NOMO-1 treated with DMSO at 0.1 percent for 48 hours (cell line): ENCODE measurements around the gene FGF14.

Experiments
- DNase-seq: peaks from one replicate; lab custom pipeline; 2025; ENCODE audit not compliant: unreplicated experiment; lab: John Stamatoyannopoulos, UW

The FGF14 gene

DNA sequence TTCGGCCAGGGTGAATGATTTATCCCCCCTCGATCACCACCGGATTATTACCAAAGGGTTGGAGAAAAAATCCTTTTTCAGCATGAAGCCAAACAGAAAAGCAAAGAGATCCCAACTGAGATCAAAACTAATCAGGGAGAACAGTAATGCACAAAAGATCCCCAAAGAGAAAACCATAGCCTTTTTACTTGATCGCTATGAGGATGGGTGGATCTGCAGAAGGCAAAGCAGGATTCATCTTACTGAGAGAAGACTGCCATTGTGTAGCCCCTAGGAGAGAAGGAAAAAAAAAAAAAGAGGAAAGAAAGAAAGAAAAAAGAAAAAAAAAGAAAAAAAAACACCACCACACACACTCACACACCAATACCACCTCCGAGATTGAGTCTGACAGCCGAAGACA, at the start of gene FGF14:
Gene FGF14 (minus strand): TSS at position 283 of the 400 bp plus-strand sequence.
- DNase-seq: no peak

DNA sequence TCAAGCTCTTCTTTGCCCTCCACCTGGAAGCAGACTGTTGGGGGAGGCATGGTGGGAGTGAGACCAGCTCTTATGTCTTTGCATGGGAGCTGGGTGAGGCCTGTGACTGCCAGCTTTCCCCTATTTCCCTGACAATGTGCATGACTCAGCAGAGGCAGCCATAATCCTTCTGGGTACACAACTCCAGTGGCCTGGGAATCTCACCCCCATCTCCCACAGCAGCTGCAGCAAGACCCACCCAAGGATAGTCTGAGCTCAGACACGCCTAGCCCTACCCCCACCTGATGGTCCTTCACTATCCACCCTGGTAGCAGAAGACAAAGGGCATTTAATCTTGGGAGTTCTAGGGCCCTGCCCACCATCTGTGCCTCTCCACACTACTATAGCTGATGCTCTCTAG, 41.4 kb upstream of the FGF14 start:
- no peak for DNase-seq

GRCh38 chr13:102441085-102441484, 39.2 kb upstream of the FGF14 start:
- DNase-seq: no peak

DNA sequence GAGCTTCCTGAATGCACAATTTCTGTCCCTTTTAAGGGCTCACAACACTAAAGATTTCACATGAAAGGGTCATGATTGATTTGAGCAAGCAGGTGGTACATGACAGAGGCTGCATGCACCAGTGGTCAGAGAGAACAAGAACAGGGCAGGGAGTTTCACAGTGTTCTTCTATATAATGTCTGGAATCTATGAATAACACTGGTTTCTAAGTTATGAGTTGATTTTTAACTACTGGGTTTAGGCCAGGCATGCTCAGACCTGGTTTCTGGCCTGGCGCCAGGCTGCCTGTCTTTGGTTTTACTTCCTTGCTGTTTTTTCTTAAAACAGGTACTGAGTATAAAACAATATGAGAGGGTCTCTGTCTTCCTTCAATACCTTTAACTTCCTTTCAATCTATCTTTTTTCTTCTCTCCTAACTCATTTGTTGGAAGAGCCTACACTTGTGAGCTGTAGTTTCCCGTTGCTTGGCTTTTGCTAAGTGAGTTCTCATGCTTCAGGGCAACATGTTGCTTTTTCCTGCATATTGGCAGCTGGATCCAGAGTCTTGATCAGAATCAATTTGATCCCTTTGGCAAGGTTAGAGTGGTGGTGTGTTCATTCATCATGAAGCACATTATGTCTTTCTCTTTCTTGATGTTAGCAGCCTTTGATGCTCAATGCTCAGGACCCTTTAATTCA, 38.5 kb upstream of the FGF14 start:
- no peak for DNase-seq

DNA sequence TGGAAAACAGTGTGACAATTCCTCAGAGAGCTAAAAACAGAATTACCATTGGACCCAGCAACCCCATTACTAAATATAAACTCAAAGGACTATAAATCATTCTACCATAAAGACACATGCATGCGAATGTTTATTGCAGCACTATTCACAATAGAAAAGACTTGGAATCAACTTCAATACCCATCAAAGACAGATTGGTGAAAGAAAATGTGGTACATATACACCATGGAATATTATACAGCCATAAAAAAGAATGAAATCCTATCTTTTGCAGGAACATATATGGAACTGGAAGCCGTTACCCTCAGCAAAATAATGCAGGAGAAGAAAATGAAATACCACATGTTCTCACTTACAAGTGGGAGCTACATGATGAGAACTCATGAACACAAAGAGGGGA, 20.8 kb upstream of the FGF14 start:
- DNase-seq: no peak

DNA sequence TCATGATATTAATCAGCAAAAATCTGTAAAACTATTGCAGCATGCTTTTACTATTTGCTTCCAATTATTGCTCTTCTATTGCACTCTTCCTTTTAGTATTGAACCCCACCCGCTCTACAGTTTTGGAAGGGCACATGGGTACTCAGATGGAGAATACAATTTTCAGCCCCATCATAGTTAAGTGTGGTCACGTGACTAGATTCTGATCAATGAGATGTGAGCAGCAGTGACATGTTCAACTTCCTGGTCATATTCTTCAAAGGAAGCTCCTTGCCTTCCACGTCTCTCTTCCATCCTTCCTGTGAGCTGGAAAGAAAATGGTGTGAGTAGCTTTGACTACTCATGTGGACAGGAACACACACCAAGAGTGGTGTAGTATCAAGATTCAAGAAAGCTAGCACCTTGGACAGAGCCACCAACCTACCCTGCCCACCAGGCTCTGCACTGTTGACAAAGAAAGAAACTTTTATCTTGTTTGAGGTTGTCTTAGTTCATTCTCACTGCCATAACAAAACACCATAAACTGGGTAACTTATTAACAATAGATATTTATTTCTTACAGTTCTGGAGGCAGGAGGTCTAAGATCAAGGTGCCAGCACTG, 3.8 kb upstream of the FGF14 start:
- no peak for DNase-seq

GRCh38 chr13:102402290-102402689, 442 bp upstream of the FGF14 start:
- no peak for DNase-seq

- no peak for DNase-seq
These were observed 583 bp downstream of the FGF14 start for GRCh38 chr13:102401265-102401664.

GRCh38 chr13:102400675-102401145, 1.1 kb downstream of the FGF14 start:
- DNase-seq: no peak

- DNase-seq: no peak
These were observed 1.8 kb downstream of the FGF14 start for GRCh38 chr13:102399791-102400674.

GRCh38 chr13:102395939-102396338, 5.9 kb downstream of the FGF14 start:
- no peak for DNase-seq

DNA sequence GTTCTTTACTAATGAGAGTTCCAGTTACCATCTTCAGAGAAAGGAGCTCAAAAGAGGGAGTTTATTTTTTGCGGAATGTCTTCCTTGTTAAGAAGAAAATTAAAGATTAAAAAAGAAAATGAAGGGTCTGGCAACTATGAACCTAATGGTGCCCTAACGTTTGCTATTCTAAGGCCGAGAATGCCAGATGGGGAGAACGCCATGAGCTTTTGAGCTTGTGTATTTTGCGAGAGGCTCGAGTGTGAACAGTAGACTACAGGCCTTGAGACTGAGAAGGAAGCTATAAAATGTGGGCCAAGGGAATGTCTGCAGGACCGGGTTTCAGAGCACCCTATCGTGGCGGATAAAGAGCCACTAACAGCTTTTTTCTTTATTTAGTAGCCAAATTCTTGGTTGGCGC, 6.7 kb downstream of the FGF14 start:
- DNase-seq: no peak

DNA sequence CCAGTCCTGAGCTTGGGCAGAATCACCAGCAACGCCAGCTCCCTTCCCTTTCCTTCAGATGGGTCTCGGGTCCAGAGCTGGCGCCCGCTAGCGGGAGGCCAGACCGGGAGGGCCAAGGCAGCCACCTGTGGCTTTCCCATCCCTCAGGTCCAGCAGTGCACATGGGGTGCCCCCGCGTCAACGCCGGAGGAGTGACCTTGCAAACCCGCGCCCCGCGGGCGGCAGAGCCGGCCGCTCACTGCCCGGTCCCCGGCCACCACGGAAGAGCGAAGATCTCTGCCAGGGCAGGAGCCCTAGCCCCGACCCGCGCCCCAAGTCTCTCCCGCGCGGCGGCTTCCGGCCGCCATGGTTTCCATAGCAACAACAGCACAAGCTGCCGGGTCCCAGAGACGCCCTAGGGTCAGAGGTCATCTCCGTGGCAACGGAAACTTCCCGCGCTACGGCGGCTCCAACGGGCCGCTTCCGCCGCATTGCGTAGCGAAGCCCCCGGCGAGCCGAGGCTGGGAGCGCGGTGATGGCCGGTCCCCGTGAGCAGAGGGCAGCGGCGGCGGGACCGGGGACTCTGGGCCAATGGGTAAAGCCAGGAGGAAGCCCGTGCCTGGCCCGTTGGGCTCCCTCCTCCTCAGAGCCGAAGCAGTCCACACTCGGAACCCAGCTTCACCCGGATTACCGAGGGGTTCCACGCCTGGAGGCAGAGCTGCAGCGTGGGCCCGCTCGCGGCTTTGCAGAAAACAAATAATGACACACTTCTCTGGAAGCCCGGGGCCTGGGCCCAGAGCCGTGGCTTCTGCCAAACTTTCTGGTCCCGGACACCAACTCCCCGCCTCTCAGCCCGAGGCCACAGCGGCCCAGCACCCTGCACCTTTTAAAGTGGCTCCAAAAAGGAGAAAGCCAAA, 7.4 kb downstream of the FGF14 start:
- peak; percentile 67 for DNase-seq

DNA sequence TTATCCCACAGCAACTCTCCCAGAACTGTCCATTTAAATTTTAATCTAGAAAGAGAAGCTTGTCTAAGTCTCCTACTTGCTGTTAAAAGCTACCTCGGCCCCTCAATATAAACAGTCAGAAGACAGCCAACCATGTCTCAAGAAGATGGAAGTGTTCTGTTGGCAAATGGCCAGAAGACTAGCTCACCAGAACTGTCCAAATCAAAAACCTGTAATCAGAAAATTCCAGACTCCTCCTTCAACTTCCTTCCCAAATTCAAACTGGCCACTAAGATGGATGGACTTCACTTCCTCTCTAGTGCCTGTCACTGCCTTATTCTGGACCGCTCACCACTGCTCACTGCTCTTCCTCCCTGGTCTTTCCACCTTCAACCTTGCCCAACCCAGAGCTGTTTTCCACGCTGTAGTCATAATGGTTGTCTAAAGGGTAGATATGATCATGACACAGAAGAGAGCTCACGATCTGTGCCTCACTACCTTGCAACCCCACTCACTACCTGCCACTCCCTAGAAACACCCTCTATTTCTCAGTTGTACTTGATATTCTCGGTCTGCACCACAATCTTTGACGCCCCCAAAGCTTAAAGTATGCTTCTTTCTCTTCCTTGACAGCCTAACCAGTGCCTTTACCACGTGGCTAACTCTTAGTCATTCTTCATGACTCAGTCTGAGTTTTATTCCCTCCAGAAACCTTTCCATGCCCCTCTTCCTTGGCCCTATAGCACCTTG, 9.2 kb downstream of the FGF14 start:
- DNase-seq: no peak

DNA sequence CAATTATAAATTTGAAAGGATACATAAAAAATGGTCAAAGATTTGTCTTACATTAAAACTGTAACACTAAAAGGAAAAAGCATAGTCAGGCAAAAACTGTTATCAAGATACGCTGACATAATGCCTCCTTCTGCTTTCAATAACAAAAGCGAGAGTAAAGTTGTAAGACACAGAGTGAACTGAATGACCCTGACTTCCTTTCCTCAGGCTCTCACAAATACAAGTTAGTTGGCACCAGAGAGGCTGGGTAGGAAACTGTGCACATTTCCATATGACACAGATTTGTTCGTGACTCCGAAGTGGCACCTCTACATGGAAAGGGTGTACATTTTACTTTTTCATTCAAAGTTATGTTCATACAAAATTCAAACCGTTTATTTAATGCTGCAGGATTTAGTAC, 15.4 kb downstream of the FGF14 start:
- DNase-seq: no peak

GRCh38 chr13:102380012-102380411, 21.8 kb downstream of the FGF14 start:
- DNase-seq: no peak

DNA sequence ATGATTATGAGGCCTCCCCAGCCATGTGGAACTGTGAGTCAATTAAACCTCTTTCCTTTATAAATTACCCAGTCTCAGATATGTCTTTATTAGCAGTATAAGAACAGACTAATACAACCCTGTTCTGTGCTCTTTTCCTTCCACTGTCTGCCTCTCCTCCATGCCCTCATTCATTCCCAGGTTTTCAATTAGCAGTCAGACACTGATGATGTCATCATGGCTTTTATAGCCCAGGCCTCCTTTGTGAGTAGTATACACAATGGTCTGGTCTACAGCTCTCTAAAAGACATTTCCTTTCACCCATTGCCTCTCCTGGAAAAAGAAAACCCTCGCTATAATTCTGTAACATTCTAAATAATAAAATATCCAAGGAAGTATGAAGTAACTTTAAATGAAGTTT, 25.5 kb downstream of the FGF14 start:
- no peak for DNase-seq

GRCh38 chr13:102374726-102375125, 27.1 kb downstream of the FGF14 start:
- DNase-seq: no peak

DNA sequence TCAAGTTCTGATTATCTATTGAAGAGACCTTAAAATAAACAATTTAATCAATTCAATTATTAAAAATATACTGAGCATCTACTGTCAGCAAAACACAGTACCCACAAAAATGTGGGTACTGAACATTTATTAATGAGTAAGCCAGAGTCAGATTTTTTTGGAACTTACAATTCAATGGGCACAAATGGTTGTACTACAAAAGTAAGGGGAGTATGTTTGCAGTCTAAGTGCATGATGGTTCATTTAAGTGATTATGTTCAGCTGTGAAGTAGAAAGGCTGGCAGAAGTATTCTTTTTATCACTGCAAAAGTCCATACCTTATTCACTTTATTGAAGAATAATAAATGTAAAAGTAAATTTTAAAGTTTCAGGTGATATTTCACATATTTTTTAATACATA, 27.6 kb downstream of the FGF14 start:
- DNase-seq: no peak

DNA sequence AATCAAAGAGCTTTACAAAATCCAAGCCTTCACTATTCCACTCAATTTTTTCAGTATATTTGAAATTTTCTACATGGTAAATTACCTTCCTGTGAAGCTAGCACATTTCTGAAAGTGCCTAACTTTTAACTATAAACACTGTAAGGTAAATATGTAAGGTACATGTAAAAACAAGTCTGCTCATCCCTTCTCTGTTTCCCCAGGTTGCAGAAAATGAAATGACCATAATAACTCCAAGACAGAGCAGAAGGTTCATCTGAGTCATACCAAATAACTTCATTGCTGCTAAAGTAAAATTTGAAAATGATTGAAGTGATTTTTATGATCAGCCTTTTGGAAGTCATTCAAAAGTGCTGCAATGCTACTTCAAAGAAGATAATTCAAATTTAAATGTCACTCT, 28.6 kb downstream of the FGF14 start:
- DNase-seq: no peak
